LHCN-M2 (cell line): Measurements from ENCODE around the gene MATN4. TPM values are rescaled to one million over a fixed set of nuclear protein-coding genes. Genes with fewer than 3 reads are reported as not detected.

Experiments used
- DNase-seq: peaks from one replicate; pipeline ENCODE4 v3.0.0-alpha.2; 2012; ENCODE audit warnings: low read depth
- total RNA-seq: library from RNA; depleted of rRNA; stranded (reverse); fragments of >200 nt; gene quantifications from 2 replicates; pipeline ENCODE4 v1.2.3, GENCODE V29; 2014; rRNA removed

The MATN4 gene
- total RNA-seq, 1 experiment from 2014 or later: 0.23 TPM

DNA sequence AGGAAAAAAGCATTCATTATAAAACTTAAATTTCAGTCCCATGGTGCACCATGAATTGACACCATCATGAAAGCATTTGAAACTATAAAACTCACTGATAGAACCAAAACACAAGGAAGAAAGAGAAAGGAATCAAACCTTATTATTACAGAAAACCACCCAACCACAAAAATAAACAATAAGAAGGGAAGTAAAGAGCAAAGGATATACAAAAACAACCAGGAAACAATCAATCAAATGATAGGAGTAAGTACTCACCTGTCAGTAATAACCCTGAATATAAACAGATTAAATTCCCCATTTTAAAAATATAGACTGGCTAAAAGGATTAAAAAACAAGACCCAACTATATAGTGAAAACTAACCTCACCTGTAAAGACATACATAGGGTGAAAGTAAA, 59.5 kb downstream of the MATN4 start:
- DNase-seq: no peak

- no peak for DNase-seq
These were observed 60.2 kb downstream of the MATN4 start for GRCh38 chr20:45247865-45248264.

GRCh38 chr20:45246109-45246508, 62.0 kb downstream of the MATN4 start:
- DNase-seq: no peak

Other genes starting within 250 kb of the MATN4 start
- not detected in 2 replicates for gene KCNS1, start 207.2 kb downstream of the MATN4 start, total RNA-seq
- gene WFDC5, start 193.1 kb downstream of the MATN4 start, total RNA-seq: not detected in 2 replicates
- not detected in 2 replicates for gene WFDC12, start 183.8 kb downstream of the MATN4 start, total RNA-seq
- gene PI3, start 133.4 kb downstream of the MATN4 start, total RNA-seq: not detected in 2 replicates
- not detected in 2 replicates for gene SEMG1, start 101.3 kb downstream of the MATN4 start, total RNA-seq
- not detected in 2 replicates for gene SEMG2, start 86.9 kb downstream of the MATN4 start, total RNA-seq
- gene SLPI, start 53.7 kb downstream of the MATN4 start, total RNA-seq: not detected in 2 replicates
- not detected in 2 replicates for gene RBPJL, start 1.5 kb downstream of the MATN4 start, total RNA-seq
- 102 and 126 TPM in 2 replicates for gene SDC4, start 40.1 kb upstream of the MATN4 start, total RNA-seq
- gene SYS1, start 54.9 kb upstream of the MATN4 start, total RNA-seq: 23.6 and 30.2 TPM in 2 replicates
- not detected in 2 replicates for gene TP53TG5, start 70.0 kb upstream of the MATN4 start, total RNA-seq
- 0.29 and 1.3 TPM in 2 replicates for gene DBNDD2, start 100.0 kb upstream of the MATN4 start, total RNA-seq
- 104 and 118 TPM in 2 replicates for gene PIGT, start 107.8 kb upstream of the MATN4 start, total RNA-seq
- not detected in 2 replicates for gene WFDC2, start 161.5 kb upstream of the MATN4 start, total RNA-seq
- gene SPINT3, start 207.3 kb upstream of the MATN4 start, total RNA-seq: not detected in 2 replicates
- not detected in 2 replicates for gene WFDC6, start 231.2 kb upstream of the MATN4 start, total RNA-seq
- gene EPPIN, start 239.1 kb upstream of the MATN4 start, total RNA-seq: not detected in 2 replicates